Measurements from ENCODE around the gene AQP5. TPM values are rescaled to one million over a fixed set of nuclear protein-coding genes. Genes with fewer than 3 reads are reported as not detected.
"Not testable (repeated sequence)": the region's sequence is repeated elsewhere in the genome, so short reads cannot be mapped to it uniquely, and the experiment has no call there.

The AQP5 gene
- total RNA-seq, 1 experiment from 2014 or later: not detected

DNA sequence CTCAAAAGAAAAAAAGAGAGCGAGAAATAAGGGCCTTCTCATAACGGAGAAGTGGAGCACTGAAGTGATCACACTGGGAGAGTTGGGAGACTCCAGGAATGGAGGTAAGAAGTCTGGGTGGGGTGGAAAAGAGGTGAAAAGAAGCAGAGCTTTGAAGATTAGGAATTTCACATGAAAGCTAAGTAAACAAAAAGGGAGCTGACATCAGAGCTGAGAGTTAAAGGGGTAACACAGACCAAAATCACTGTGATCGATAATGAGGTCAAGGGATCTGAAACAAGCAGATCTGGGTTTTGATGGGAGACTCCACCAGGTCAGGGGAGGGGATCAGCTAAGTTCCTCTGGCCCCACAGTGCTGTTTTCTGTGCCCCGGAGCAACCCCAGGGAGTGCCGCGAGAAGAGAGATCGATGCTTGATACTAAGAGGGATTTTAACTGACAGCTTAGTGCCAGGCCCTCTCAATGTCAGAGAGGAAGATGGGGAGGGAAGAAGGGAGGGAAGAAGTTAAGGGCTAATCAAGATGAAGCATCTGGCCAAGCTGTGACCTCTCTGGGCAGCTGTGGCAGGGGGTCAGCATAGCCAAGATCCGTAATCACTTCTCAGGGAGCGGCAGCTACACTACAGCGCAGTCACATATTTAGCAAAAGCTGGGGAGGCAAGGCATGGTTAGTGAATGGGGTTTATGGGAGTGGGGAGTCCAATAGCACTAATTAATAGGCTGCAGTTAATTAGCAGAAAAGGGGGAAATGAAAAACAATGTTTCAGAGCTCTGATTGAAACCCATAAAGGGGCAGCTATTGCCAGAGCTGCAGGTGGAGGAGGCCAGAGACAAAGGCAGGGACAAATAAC lies 19.1 kb downstream of the AQP5 start:
- no peak for DNase-seq (ENCODE audit: low read depth)

DNA sequence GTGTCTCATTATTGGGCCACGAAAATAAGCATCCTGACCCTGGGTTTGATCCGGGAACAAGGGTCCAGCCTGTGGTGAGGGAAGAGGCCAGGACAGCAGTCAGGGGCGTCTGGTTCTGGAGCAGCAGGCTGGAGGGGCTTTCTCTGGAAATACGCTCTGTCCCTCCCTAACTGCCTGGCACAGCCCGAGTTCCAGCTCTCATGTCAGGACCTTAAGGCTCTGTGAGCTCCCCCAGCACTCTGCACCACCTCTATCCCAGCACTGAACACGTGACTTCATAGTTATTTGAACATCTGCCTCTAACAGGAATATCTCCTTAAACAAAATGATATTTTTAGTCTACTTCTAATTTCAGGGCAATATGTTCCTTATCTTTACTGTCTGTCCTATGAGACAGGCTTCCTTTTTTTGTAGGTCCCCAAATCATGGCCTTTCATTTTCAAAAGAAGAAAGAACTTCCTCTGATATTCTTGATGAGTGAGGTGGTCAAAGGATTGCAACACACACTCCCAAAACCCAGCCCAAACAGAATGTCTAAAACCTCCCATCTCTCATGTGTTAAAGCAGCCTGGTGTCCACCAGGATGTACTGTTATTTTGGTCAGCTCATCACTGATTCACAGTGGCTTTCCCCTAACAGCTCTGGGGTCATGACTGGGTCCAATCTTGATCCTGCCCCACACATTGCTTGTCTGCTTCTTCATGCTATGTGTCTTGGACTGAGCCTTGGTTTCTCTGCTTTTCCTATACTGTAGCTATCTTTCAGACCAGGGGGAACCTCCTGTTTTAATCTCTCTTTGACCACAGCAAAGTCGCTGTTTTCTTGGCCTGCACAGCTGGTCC lies 20.8 kb downstream of the AQP5 start:
- no peak for DNase-seq (ENCODE audit: low read depth)

DNA sequence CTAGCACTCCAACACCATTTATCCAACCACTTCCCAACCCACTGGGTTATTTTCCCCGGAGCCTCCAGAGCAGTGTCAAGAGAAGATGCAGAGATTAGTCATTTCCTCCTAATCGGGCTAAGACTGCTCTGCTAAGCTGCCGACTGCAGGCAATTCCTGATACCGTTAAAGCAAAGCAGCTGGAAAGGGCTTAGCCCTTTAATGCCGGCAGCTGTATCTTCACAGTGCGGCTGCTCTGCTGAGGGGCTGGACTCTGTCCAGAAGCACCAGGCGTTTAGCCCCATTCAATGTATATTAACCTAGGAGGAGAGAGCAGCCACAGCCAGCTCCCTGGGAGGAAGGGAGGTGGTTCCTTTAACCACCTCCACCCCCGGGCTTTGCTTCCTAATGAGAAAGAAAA lies 22.2 kb downstream of the AQP5 start:
- peak; percentile 78 for DNase-seq (ENCODE audit: low read depth)

DNA sequence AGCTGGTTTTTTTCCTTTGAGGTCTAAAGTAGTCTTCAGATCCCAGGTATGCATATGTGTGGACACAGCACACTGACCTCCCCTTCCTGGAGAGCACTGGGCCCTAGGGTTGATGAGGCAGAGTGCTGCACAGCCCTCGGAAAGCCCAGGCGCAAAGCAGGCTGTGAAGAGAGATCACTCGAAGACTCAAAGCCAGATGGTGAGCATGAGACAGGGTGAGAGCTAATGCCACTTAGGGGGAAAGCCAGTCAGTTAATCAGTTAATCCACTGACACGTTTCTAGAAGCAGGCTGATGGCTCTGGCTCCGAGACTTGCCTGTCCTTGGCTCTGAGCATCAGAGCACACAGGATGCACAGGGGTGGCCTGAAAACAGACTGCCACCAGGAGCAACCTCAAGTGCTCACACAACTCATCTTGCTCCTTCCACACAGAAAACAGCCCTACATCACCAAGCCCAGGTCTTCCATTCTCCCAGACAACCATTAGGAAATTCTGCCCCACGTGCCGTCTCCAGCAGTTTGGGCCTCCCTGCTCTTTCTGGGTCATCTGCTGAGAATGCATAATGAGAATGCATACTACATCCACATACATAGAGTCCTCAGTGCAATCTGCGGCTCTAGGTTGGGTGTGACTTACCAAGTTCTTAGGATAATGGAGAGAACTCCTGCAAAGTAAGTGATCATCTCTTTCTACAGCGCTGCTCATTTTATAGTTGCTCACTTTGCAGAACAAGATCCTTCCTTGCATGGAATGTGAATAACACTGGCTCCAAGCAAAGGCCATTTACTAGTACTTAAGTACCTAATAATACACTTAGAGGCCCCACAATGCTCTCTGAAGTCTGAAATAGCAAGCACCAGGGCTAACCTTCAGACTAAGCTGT lies 23.0 kb downstream of the AQP5 start:
- DNase-seq (ENCODE audit: low read depth): no peak

DNA sequence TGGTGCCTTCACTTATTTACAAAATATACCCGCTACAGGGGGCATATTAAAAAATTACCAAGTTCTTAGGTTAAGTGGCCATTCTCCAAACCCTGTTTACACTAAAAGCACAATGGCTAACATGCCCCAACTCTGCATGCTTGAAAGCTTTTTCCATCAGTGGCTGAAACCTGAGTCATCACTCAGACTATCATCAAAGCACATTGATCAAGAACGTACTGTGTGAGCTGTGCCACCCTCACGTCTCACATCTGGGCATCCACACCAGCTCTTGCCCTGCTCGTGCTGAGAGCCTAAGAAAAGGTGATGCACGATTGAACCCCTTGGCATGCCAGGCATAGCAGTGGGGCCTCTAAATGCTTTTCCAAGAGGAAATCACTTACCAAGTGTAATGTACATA lies 24.3 kb downstream of the AQP5 start:
- no peak for DNase-seq (ENCODE audit: low read depth)

- DNase-seq (ENCODE audit: low read depth): not testable (repeated sequence)
Measured at GRCh38 chr12:49986476-49986875, 24.8 kb downstream of the AQP5 start.

- no peak for DNase-seq (ENCODE audit: low read depth)
Measured at GRCh38 chr12:49987625-49988303, 26.1 kb downstream of the AQP5 start.

GRCh38 chr12:49989400-49989799 lies 27.7 kb downstream of the AQP5 start:
- DNase-seq (ENCODE audit: low read depth): not testable (repeated sequence)

DNA sequence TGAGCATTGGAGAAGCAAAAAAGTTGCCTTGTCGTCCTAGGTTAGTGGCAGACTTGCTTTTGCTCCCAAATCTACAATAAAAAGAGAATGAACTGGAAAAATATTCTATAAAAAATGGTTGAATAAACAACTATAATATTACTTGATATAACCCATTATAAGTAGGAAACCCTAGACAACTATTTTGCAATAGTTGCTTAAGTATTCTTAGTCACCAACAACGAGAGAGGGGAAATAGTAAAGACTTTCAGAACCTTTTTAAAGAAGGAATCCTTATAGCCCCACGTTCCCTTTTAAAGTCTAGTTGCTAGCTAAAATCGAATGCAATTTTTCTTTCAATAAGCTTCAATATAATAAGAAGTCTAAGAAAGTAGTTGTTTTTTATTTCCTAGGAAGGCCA lies 28.6 kb downstream of the AQP5 start:
- DNase-seq (ENCODE audit: low read depth): no peak

DNA sequence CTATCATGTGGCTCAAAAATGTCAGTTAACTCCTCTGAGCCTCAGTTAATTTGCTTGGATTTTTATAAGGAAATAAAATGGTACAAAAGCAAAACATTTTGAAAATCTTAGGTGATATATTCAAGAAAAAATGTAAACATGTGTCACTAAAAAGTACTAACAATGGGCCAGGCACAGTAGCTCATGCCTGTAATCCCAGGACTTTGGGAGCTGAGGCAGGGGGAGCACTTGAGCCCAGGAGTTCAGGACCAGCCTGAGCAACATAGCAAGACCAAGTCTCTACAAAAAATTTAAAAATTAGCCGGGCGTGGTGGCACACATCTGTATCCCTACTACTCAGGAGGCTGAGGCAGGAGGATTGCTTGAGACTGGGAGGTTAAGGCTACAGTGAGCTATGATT lies 36.8 kb downstream of the AQP5 start:
- DNase-seq (ENCODE audit: low read depth): no peak

DNA sequence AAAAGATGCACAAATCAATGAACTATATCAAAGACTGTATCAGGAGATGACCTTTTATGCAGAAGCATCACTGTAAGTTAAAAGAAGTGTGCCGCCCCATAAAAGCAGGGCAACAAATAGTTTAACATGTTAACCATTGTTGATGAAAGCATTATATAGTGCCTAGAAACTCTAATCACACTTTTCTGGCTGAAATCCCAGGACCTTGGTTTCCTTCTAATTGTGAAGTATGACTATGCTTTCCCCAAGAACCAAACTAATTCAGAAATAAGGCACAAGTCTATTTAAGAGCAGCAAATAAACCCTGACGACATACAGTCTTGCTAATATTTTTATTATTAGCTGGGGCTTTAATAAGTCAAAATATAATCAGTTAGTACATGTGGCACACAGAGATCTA lies 41.9 kb downstream of the AQP5 start:
- no peak for DNase-seq (ENCODE audit: low read depth)

GRCh38 chr12:50004696-50005095 lies 43.0 kb downstream of the AQP5 start:
- no peak for DNase-seq (ENCODE audit: low read depth)

- no peak for DNase-seq (ENCODE audit: low read depth)
Measured at GRCh38 chr12:50005175-50005574, 43.5 kb downstream of the AQP5 start.

- no peak for DNase-seq (ENCODE audit: low read depth)
Measured at GRCh38 chr12:50006280-50006679, 44.6 kb downstream of the AQP5 start.

GRCh38 chr12:50006754-50007442 lies 45.2 kb downstream of the AQP5 start:
- no peak for DNase-seq (ENCODE audit: low read depth)

GRCh38 chr12:50013361-50014147 lies 51.9 kb downstream of the AQP5 start:
- DNase-seq (ENCODE audit: low read depth): no peak

DNA sequence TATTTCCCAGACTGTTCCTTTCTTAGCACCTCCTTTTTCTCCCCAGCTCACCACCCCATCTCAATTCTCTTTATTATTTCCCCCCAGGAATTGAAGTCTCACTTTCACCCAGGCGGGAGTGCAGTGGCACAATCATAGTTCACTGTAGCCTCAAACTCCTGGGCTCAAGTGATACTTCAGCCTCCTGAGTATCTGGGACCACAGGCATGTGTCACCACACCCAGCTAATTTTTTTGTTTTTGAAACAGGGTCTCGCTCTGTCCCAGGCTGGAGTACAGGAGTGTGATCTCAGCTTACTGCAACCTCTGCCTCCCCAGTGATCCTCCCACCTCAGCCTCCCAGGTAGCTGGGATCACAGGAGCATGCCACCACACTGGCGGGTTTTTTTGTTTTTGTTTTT lies 52.7 kb downstream of the AQP5 start:
- no peak for DNase-seq (ENCODE audit: low read depth)

Data from Daoy (cell line).